ENCODE results near the gene TUBA4B.

- TF ChIP-seq SPI1 (IDR thresholded peaks at IDR 0.05; ENCODE audit: low read depth, low read length) (no peak), POLR2AphosphoS5 (IDR thresholded peaks at IDR 0.05; ENCODE audit: low read depth, low read length) (no peak), POLR2A (IDR thresholded peaks at IDR 0.05; ENCODE audit: low read depth, low read length) (no peak), TAF1 (IDR thresholded peaks at IDR 0.05; ENCODE audit: low read depth, low read length) (no peak), PAX5 (IDR thresholded peaks at IDR 0.05; ENCODE audit: insufficient read depth, low read length, severe bottlenecking) (no peak), POU2F2 (IDR thresholded peaks at IDR 0.05; ENCODE audit: low read depth, low read length) (no peak)
Observed at GRCh38 chr2:219291394-219291793, 38.4 kb downstream of the TUBA4B start.
